HepG2 (cell line): ENCODE data around the gene ADAM22.

Experiments used
- CCDC6 ChIP-seq: sonication (generic); formaldehyde crosslinking; IDR thresholded peaks from 2 replicates; pipeline ENCODE4 v1.8.1; 2022; ENCODE audit warnings: mild to moderate bottlenecking, missing genetic modification reagents, moderate library complexity
- EP300 ChIP-seq, 3 experiments: sonication (generic) in 1 of 3; formaldehyde crosslinking in 1 of 3; IDR thresholded peaks; 2 replicates each; pipeline versions ENCODE4 v1.5.1 to v1.6.1; 2011 to 2020; ENCODE audit warnings: low read depth in 2 of 3, low read length in 2 of 3, borderline replicate concordance in 1 of 3, improper control_type of control experiment in 1 of 3, mild to moderate bottlenecking in 1 of 3, missing genetic modification reagents in 1 of 3, moderate library complexity in 1 of 3
- KLF11 ChIP-seq: IDR thresholded peaks from 2 replicates; pipeline ENCODE4 v1.6.1; 2016; ENCODE audit warnings: missing compliant biosample characterization
- MEF2D ChIP-seq: sonication (generic); formaldehyde crosslinking; IDR thresholded peaks from 2 replicates; pipeline ENCODE4 v1.5.1; 2020; ENCODE audit warnings: mild to moderate bottlenecking, missing genetic modification reagents
- NFIC ChIP-seq: IDR thresholded peaks from 2 replicates; pipeline ENCODE4 v1.6.1; 2012; ENCODE audit warnings: mild to moderate bottlenecking, low read length, inconsistent platforms
- NFRKB ChIP-seq: fragments of 450-650 bp; IDR thresholded peaks from 2 replicates; pipeline ENCODE4 v1.6.1; 2017
- POLR2AphosphoS5 ChIP-seq: IDR thresholded peaks from 2 replicates; pipeline ENCODE4 v1.6.1; 2012; ENCODE audit warnings: low read depth, low read length
- SMC3 ChIP-seq: IDR thresholded peaks from 2 replicates; pipeline ENCODE4 v1.6.1; 2011; ENCODE audit warnings: low read length, improper control_type of control experiment
- SSRP1 ChIP-seq: IDR thresholded peaks from 2 replicates; pipeline ENCODE4 v1.6.1; 2016; ENCODE audit warnings: control low read depth
- TF ChIP-seq, protein P1 (sequence below): sonication (generic); formaldehyde crosslinking; IDR thresholded peaks from 2 replicates; pipeline ENCODE4 v1.5.0; 2020; ENCODE audit warnings: mild to moderate bottlenecking, missing genetic modification reagents, moderate library complexity
- TF ChIP-seq, protein P2 (sequence below): sonication (generic); formaldehyde crosslinking; IDR thresholded peaks from 2 replicates; pipeline ENCODE4 v1.4.0; 2020; ENCODE audit warnings: missing genetic modification reagents

DNA sequence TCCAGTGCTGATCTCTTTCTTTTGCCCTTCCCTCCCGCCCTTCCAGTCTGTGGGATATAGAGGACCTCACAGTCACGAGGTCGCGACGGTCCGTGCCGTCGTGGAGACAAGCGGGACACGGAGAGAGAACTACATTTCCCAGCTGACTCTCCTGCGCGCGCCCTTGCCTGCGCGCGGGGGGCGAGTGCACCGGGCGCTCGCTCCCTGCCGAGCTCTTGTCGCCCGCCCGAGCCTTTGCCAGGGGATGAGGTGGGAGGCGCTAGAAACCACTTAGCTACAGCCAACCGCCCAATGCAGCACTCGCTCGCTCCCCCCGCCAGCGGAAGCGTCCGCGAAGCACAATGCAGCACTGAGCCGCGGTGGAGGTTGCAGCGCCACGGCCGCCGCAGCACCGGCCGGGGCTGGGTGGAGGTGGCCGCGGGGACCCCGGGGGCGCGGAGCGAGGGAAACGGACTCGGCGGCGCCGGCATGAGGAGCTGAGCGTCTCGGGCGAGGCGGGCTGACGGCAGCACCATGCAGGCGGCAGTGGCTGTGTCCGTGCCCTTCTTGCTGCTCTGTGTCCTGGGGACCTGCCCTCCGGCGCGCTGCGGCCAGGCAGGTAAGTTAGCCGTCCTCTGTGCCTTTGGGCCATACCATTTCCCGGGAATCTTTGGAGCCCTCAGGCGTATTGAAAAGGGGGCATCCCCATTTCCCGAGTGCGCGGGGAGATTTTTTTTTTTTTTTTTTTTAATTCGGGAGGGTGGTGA is at the start of gene ADAM22:
- TF ChIP-seq SMC3: no peak
- TF ChIP-seq NFIC: no peak
- TF ChIP-seq SSRP1 (CRISPR knock-in tag): no peak
- TF ChIP-seq POLR2AphosphoS5: peak; percentile 42; the same call in 1 of the 2 replicates
- peak; percentile 84; the same call in 1 of the 2 replicates for TF ChIP-seq CCDC6 (CRISPR knock-in tag)
- no peak for TF ChIP-seq NFRKB
- TF ChIP-seq, protein P1, sequence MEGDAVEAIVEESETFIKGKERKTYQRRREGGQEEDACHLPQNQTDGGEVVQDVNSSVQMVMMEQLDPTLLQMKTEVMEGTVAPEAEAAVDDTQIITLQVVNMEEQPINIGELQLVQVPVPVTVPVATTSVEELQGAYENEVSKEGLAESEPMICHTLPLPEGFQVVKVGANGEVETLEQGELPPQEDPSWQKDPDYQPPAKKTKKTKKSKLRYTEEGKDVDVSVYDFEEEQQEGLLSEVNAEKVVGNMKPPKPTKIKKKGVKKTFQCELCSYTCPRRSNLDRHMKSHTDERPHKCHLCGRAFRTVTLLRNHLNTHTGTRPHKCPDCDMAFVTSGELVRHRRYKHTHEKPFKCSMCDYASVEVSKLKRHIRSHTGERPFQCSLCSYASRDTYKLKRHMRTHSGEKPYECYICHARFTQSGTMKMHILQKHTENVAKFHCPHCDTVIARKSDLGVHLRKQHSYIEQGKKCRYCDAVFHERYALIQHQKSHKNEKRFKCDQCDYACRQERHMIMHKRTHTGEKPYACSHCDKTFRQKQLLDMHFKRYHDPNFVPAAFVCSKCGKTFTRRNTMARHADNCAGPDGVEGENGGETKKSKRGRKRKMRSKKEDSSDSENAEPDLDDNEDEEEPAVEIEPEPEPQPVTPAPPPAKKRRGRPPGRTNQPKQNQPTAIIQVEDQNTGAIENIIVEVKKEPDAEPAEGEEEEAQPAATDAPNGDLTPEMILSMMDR (CRISPR knock-in tag): peak; percentile 72
- no peak for TF ChIP-seq EP300 (IDR thresholded peaks at IDR 0.05; ENCODE audit: low read depth in 2 of 2, low read length in 2 of 2)
- TF ChIP-seq EP300 (CRISPR knock-in tag; IDR thresholded peaks at IDR 0.05; ENCODE audit: borderline replicate concordance): no peak
- TF ChIP-seq, protein P2, sequence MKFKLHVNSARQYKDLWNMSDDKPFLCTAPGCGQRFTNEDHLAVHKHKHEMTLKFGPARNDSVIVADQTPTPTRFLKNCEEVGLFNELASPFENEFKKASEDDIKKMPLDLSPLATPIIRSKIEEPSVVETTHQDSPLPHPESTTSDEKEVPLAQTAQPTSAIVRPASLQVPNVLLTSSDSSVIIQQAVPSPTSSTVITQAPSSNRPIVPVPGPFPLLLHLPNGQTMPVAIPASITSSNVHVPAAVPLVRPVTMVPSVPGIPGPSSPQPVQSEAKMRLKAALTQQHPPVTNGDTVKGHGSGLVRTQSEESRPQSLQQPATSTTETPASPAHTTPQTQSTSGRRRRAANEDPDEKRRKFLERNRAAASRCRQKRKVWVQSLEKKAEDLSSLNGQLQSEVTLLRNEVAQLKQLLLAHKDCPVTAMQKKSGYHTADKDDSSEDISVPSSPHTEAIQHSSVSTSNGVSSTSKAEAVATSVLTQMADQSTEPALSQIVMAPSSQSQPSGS (CRISPR knock-in tag): peak; percentile 44; the same call in 1 of the 2 replicates
- TF ChIP-seq MEF2D: peak; percentile 21; the same call in 1 of the 2 replicates
- no peak for TF ChIP-seq KLF11 (CRISPR knock-in tag)
